Measurements from ENCODE around the gene ZBTB9. TPM values are rescaled to one million over a fixed set of nuclear protein-coding genes. Genes with fewer than 3 reads are reported as not detected.
A peak's percentile ranks its signal among the peaks of the same experiment; 100 is the strongest.

The ZBTB9 gene
- total RNA-seq, 4 donors from 2014 or later: 3.1 to 3.7 (median 3.4) TPM

DNA sequence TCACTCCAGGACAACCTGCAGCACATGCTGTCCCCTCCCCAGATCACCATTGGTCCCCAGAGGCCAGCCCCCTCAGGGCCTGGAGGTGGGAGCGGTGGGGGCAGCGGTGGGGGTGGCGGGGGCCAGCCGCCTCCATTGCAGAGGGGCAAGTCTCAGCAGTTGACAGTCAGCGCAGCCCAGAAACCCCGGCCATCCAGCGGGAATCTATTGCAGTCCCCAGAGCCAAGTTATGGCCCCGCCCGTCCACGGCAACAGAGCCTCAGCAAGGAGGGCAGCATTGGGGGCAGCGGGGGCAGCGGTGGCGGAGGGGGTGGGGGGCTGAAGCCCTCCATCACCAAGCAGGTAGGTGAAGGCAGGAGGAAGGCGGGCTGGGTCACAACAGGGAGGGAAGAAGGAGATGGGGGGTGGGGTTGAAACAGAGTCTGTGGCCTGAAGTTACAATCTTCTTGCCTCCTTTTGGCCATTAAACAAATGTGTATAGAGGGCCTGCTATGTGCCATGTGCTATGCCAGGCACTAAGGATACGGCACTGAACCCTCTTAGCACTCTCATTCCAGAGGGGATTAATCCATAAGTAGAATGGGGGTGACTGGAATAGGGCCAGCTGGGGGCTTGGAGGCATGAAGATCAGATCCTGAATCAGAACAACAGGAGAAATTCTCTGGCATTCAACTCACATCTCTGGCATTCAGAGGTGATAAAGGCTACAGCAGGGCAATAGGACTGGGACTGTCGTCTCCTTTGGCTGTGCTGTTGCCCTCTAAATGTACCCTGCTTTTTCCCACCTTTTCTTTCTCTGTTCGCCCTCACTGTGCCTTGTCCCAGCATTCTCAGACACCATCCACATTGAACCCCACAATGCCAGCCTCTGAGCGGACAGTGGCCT lies 10.5 kb upstream of the ZBTB9 start:
- 86 to 93% methylated on average over 8 to 18 of the region's 18 CpGs for WGBS, 2 donors
- Histone ChIP-seq H3K9me3 (no peaks in the 10 kb centered on the region), H3K4me3 (no peak overlapping the region), H3K27ac (no peak overlapping the region), H3K36me3 (peaks cover 0 to 96% (median 4%) of the 10 kb centered on the region in 3 donors), H3K27me3 (no peaks in the 10 kb centered on the region), H3K4me1 (no peaks in the 10 kb centered on the region)
- no peak for DNase-seq (ENCODE audit: low spot score in 2 of 2)
- TF ChIP-seq EP300 (IDR thresholded peaks at IDR 0.05) (no peak), POLR2A (IDR thresholded peaks at IDR 0.05) (no peak)
- TF ChIP-seq, protein P1, sequence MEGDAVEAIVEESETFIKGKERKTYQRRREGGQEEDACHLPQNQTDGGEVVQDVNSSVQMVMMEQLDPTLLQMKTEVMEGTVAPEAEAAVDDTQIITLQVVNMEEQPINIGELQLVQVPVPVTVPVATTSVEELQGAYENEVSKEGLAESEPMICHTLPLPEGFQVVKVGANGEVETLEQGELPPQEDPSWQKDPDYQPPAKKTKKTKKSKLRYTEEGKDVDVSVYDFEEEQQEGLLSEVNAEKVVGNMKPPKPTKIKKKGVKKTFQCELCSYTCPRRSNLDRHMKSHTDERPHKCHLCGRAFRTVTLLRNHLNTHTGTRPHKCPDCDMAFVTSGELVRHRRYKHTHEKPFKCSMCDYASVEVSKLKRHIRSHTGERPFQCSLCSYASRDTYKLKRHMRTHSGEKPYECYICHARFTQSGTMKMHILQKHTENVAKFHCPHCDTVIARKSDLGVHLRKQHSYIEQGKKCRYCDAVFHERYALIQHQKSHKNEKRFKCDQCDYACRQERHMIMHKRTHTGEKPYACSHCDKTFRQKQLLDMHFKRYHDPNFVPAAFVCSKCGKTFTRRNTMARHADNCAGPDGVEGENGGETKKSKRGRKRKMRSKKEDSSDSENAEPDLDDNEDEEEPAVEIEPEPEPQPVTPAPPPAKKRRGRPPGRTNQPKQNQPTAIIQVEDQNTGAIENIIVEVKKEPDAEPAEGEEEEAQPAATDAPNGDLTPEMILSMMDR (IDR thresholded peaks at IDR 0.05): no peak

DNA sequence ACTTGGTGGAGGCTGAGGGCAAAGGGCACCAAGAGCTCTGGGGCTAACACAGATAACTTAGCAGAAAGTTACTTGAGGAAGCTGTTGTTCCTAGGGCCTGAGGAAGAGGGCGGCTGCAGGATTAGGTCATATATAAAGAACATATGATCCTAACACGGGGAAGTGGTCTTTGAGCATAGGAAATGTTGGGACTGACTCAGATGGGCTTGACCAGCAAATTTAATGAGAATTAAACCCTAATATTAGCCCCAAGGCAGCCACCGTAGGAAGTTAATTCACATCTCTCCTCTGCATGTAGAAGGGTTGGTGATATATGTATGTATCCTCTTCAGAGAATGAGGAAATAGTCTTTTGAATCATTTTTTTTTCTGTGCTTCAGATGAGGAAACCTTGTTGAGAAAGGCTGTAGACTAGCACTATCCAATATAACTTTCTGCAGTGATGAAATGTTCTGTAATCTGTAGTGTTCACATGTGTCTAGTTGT lies 9.2 kb upstream of the ZBTB9 start:
- 55 to 94% methylated on average over 3 of the region's 3 CpGs for WGBS, 2 donors

DNA sequence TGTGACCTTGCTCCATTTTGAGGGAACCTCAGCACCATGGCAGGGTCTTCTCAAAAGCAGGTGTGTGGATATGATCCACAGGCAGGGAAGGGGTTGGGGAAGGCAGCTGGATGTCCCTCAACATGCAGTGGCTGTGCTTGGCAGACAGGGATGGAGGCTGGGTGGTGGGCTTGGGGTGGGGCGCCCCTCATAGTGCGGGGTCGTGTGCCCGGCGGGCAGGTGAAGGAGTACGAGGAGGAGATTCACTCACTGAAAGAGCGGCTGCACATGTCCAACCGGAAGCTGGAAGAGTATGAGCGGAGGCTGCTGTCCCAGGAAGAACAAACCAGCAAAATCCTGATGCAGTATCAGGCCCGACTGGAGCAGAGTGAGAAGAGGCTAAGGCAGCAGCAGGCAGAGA lies 8.0 kb upstream of the ZBTB9 start:
- Histone ChIP-seq H3K4me1 (peaks cover 0 to 2% (median 0%) of the 10 kb centered on the region in 4 donors), H3K27ac (no peak overlapping the region), H3K27me3 (no peaks in the 10 kb centered on the region), H3K9me3 (no peaks in the 10 kb centered on the region), H3K36me3 (peaks cover 0 to 79% (median under 1%) of the 10 kb centered on the region in 3 donors), H3K4me3 (no peak overlapping the region)
- TF ChIP-seq, protein P1 (IDR thresholded peaks at IDR 0.05): no peak
- TF ChIP-seq POLR2A (IDR thresholded peaks at IDR 0.05): no peak
- TF ChIP-seq EP300 (IDR thresholded peaks at IDR 0.05): no peak
- DNase-seq (ENCODE audit: low spot score in 2 of 2): no peak
- WGBS, 2 donors: 87 to 90% methylated on average over 10 of the region's 10 CpGs

More for the DNA sequence above, 9.2 kb upstream of the ZBTB9 start:
- Histone ChIP-seq H3K9me3 (no peaks in the 10 kb centered on the region), H3K4me1 (no peaks in the 10 kb centered on the region), H3K4me3 (no peak overlapping the region), H3K27ac (peak overlapping the region in 1 of 4 donors; percentile 43), H3K36me3 (peaks cover 0 to 91% (median 4%) of the 10 kb centered on the region in 3 donors), H3K27me3 (no peaks in the 10 kb centered on the region)
- DNase-seq (ENCODE audit: low spot score in 2 of 2): no peak
- TF ChIP-seq, protein P1 (IDR thresholded peaks at IDR 0.05): no peak
- TF ChIP-seq POLR2A (IDR thresholded peaks at IDR 0.05) (no peak), EP300 (IDR thresholded peaks at IDR 0.05) (no peak)

DNA sequence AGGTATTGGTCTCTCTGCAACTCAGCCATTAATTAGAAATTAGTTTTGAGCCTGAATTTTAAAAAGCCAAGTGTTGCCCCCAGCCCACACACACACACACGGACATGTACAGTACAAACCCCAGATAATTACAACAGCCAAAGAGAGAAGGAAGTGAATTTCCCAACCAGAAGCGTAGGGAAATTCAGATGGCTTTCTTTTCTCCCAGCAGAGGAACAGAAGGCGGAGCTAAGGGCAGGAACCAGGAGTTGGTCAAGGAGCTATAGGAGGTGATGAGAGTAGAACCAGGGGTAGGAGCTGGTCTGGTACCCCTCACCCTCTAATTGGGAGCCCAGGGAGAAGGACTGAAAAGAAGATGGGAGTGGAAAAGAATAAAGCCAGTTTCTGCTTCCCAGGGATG lies 3.9 kb upstream of the ZBTB9 start:
- Histone ChIP-seq H3K4me1 (peaks cover 0 to 28% (median 13%) of the 10 kb centered on the region in 4 donors), H3K36me3 (peaks cover 0 to 49% (median 0%) of the 10 kb centered on the region in 3 donors), H3K4me3 (no peak overlapping the region), H3K27ac (no peak overlapping the region), H3K27me3 (no peaks in the 10 kb centered on the region), H3K9me3 (no peaks in the 10 kb centered on the region)
- no peak for DNase-seq (ENCODE audit: low spot score in 2 of 2)
- WGBS, 2 donors: 54 to 63% methylated on average over 3 of the region's 3 CpGs
- TF ChIP-seq EP300 (IDR thresholded peaks at IDR 0.05) (no peak), POLR2A (IDR thresholded peaks at IDR 0.05) (no peak)
- TF ChIP-seq, protein P1 (IDR thresholded peaks at IDR 0.05): no peak

DNA sequence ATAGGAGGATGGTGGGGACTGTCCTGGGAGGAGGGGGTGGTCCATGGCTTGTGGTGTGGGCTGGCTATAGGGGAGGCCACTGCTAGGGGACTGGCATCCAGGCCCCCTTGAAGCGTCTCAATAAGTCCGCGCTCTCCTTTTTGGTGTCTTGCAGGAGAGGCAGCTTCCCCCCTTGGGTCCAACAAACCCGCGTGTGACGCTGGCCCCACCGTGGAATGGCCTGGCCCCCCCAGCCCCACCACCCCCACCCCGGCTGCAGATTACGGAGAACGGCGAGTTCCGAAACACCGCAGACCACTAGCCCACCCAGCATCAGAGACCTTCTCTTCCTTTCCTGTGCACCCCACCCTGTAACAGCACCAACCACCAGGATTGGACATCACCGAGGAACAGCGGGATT lies 2.8 kb upstream of the ZBTB9 start:
- WGBS, 2 donors: 85 to 86% methylated on average over 15 of the region's 15 CpGs
- H3K27ac ChIP-seq: no peak overlapping the region
- H3K9me3 ChIP-seq: no peaks in the 10 kb centered on the region
- peaks cover 0 to 31% (median 14%) of the 10 kb centered on the region in 4 donors for H3K4me1 ChIP-seq
- TF ChIP-seq POLR2A (IDR thresholded peaks at IDR 0.05) (no peak), EP300 (IDR thresholded peaks at IDR 0.05) (no peak)
- TF ChIP-seq, protein P1 (IDR thresholded peaks at IDR 0.05): no peak
- no peak overlapping the region for H3K4me3 ChIP-seq
- no peaks in the 10 kb centered on the region for H3K27me3 ChIP-seq
- peaks cover 0 to 50% (median 0%) of the 10 kb centered on the region in 3 donors for H3K36me3 ChIP-seq
- no peak for DNase-seq (ENCODE audit: low spot score in 2 of 2)
